Uterus (tissue), 2 donors: ENCODE measurements around the gene TMEM178A.

Experiments
- CTCF ChIP-seq, 4 experiments: fragments of 200-600 bp in 2 of 4; fragments of 450-650 bp in 2 of 4; sonication (generic) in 2 of 4; IDR thresholded peaks; one replicate each; pipeline ENCODE4 v1.5.1; 2016 to 2019; ENCODE audit warnings: antibody characterized with exemption in 4 of 4, mild to moderate bottlenecking in 2 of 4, moderate library complexity in 1 of 4
- POLR2A ChIP-seq, 2 donors: fragments of 450-650 bp; IDR thresholded peaks; one replicate each; pipeline ENCODE4 v1.6.1; 2016; ENCODE audit warnings: antibody characterized with exemption in 2 of 2, mild to moderate bottlenecking in 1 of 2, moderate library complexity in 1 of 2

GRCh38 chr2:39715095-39715494 lies 49.4 kb downstream of the TMEM178A start:
- TF ChIP-seq CTCF (IDR thresholded peaks at IDR 0.05) (no peak), POLR2A (IDR thresholded peaks at IDR 0.05) (no peak)
